H1 (cell line): ENCODE measurements around the gene NTMT1. TPM values are rescaled to one million over a fixed set of nuclear protein-coding genes. Genes with fewer than 3 reads are reported as not detected.

Source experiments
- BRCA1 ChIP-seq: IDR thresholded peaks from 2 replicates; pipeline ENCODE4 v1.6.1; 2012; ENCODE audit warnings: low read depth, low read length, improper control_type of control experiment
- CEBPB ChIP-seq: IDR thresholded peaks from 2 replicates; pipeline ENCODE4 v1.6.1; 2012; ENCODE audit warnings: low read depth, low read length
- CHD1 ChIP-seq: IDR thresholded peaks from 2 replicates; pipeline ENCODE4 v1.6.1; 2012; ENCODE audit warnings: low read depth, low read length, improper control_type of control experiment
- CREB1 ChIP-seq: IDR thresholded peaks from 2 replicates; pipeline ENCODE4 v1.6.1; 2012; ENCODE audit warnings: inconsistent platforms
- E2F6 ChIP-seq: IDR thresholded peaks from 2 replicates; pipeline ENCODE4 v1.6.1; 2012; ENCODE audit warnings: inconsistent platforms
- MAFK ChIP-seq: IDR thresholded peaks from 2 replicates; pipeline ENCODE4 v1.6.1; 2012; ENCODE audit warnings: low read depth, mild to moderate bottlenecking, improper control_type of control experiment, low read length
- NANOG ChIP-seq: IDR thresholded peaks from 2 replicates; pipeline ENCODE4 v1.6.1; 2011; ENCODE audit warnings: low read length, low read depth, mild to moderate bottlenecking, inconsistent platforms; ENCODE audit not compliant: insufficient read depth, poor library complexity, severe bottlenecking
- POLR2A ChIP-seq, 2 experiments: IDR thresholded peaks; 1 replicate in 1 of 2; 2 replicates in 1 of 2; pipeline ENCODE4 v1.6.1; 2011; ENCODE audit warnings: low read depth in 2 of 2, low read length in 2 of 2, mild to moderate bottlenecking in 2 of 2; ENCODE audit errors: control extremely low read depth in 1 of 2
- RFX5 ChIP-seq: IDR thresholded peaks from 2 replicates; pipeline ENCODE4 v1.6.1; 2011; ENCODE audit warnings: low read depth, low read length, improper control_type of control experiment, borderline replicate concordance
- TCF12 ChIP-seq: IDR thresholded peaks from 2 replicates; pipeline ENCODE4 v1.6.1; 2011; ENCODE audit warnings: low read depth, mild to moderate bottlenecking, low read length
- polyA plus RNA-seq, 7 experiments: library from polyadenylated mRNA; depleted of rRNA in 3 of 7; stranded (reverse) in 5 of 7; unstranded in 2 of 7; fragments of >200 nt in 5 of 7; fragments of 200-250 nt in 2 of 7; gene quantifications; 1 replicate in 5 of 7; 2 replicates in 1 of 7; 4 replicates in 1 of 7; pipeline versions ENCODE4 v1.2.1 to v1.2.3, GENCODE V29; 2011 to 2013; ENCODE audit warnings: missing spikeins in 2 of 7, mixed read lengths in 2 of 7
- total RNA-seq: library from RNA; stranded (reverse); fragmentation: NEBNext Ultra II Directional; extraction: Animal tissue kit (Norgen Biotek cat#: 25700); gene quantifications from 2 replicates; pipeline ENCODE4 v1.2.1, GENCODE V29; 2021
- TF ChIP-seq, protein P1 (sequence below): fragments of 300-600 bp; sonication (generic); IDR thresholded peaks from 2 replicates; pipeline ENCODE4 v1.7.1; 2012; ENCODE audit warnings: low read length, moderate library complexity, mild to moderate bottlenecking, inconsistent platforms; ENCODE audit not compliant: insufficient replicate concordance

NTMT1 gene
- total and polyA plus RNA-seq, 2 of the 8 experiments (the other 6 are each of a cell fraction or from before 2014, with no cell fraction given), result 66.8 to 70.2 TPM

DNA sequence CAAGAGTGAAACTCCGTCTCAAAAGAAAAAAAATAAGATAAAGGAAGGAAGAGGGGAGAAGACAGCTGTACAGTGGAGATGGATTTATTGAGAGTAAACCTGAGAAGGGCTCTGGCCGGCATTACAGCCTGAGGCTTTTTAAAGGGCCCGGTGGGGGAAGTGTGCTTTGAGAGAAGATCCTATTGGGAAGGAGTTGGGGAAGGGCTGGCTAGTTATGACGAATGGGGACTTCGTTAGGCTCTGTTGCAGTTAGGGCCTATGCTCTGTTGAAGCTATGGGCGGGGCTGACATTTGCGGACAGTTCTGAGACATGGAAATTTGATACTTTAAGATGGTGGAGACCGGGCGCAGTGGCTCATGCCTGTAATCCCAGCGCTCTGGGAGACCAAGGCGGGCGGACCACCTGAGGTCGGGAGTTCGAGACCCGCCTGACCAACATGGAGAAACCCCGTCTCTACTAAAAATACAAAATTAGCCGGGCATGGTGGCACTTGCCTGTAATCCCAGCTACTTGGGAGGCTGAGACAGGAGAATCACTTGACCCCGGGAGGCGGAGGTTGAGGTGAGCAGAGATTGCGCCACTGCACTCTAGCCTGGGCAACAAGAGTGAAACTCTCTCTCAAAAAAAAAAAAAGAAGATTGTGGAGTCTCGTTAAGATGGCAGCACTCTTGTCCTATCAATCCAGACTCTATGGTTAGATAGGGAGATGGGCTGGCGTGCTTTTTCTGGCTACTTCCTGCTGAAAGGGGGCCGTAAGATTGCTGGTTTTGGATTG, 38.3 kb upstream of the NTMT1 start (continued):
- TF ChIP-seq, protein P1, sequence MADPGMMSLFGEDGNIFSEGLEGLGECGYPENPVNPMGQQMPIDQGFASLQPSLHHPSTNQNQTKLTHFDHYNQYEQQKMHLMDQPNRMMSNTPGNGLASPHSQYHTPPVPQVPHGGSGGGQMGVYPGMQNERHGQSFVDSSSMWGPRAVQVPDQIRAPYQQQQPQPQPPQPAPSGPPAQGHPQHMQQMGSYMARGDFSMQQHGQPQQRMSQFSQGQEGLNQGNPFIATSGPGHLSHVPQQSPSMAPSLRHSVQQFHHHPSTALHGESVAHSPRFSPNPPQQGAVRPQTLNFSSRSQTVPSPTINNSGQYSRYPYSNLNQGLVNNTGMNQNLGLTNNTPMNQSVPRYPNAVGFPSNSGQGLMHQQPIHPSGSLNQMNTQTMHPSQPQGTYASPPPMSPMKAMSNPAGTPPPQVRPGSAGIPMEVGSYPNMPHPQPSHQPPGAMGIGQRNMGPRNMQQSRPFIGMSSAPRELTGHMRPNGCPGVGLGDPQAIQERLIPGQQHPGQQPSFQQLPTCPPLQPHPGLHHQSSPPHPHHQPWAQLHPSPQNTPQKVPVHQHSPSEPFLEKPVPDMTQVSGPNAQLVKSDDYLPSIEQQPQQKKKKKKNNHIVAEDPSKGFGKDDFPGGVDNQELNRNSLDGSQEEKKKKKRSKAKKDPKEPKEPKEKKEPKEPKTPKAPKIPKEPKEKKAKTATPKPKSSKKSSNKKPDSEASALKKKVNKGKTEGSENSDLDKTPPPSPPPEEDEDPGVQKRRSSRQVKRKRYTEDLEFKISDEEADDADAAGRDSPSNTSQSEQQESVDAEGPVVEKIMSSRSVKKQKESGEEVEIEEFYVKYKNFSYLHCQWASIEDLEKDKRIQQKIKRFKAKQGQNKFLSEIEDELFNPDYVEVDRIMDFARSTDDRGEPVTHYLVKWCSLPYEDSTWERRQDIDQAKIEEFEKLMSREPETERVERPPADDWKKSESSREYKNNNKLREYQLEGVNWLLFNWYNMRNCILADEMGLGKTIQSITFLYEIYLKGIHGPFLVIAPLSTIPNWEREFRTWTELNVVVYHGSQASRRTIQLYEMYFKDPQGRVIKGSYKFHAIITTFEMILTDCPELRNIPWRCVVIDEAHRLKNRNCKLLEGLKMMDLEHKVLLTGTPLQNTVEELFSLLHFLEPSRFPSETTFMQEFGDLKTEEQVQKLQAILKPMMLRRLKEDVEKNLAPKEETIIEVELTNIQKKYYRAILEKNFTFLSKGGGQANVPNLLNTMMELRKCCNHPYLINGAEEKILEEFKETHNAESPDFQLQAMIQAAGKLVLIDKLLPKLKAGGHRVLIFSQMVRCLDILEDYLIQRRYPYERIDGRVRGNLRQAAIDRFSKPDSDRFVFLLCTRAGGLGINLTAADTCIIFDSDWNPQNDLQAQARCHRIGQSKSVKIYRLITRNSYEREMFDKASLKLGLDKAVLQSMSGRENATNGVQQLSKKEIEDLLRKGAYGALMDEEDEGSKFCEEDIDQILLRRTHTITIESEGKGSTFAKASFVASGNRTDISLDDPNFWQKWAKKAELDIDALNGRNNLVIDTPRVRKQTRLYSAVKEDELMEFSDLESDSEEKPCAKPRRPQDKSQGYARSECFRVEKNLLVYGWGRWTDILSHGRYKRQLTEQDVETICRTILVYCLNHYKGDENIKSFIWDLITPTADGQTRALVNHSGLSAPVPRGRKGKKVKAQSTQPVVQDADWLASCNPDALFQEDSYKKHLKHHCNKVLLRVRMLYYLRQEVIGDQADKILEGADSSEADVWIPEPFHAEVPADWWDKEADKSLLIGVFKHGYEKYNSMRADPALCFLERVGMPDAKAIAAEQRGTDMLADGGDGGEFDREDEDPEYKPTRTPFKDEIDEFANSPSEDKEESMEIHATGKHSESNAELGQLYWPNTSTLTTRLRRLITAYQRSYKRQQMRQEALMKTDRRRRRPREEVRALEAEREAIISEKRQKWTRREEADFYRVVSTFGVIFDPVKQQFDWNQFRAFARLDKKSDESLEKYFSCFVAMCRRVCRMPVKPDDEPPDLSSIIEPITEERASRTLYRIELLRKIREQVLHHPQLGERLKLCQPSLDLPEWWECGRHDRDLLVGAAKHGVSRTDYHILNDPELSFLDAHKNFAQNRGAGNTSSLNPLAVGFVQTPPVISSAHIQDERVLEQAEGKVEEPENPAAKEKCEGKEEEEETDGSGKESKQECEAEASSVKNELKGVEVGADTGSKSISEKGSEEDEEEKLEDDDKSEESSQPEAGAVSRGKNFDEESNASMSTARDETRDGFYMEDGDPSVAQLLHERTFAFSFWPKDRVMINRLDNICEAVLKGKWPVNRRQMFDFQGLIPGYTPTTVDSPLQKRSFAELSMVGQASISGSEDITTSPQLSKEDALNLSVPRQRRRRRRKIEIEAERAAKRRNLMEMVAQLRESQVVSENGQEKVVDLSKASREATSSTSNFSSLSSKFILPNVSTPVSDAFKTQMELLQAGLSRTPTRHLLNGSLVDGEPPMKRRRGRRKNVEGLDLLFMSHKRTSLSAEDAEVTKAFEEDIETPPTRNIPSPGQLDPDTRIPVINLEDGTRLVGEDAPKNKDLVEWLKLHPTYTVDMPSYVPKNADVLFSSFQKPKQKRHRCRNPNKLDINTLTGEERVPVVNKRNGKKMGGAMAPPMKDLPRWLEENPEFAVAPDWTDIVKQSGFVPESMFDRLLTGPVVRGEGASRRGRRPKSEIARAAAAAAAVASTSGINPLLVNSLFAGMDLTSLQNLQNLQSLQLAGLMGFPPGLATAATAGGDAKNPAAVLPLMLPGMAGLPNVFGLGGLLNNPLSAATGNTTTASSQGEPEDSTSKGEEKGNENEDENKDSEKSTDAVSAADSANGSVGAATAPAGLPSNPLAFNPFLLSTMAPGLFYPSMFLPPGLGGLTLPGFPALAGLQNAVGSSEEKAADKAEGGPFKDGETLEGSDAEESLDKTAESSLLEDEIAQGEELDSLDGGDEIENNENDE, result no peak
- TF ChIP-seq CHD1 (no peak), MAFK (no peak), CEBPB (no peak), BRCA1 (no peak), POLR2A (IDR thresholded peaks at IDR 0.05; ENCODE audit: control extremely low read depth in 1 of 2, low read depth in 2 of 2, low read length in 2 of 2) (no peak), TCF12 (no peak), NANOG (no peak), CREB1 (no peak), RFX5 (no peak), E2F6 (no peak)
